Testis (tissue), 2 donors: ENCODE data around the gene MINDY4.

Experiments used
- POLR2A ChIP-seq: fragments of 450-650 bp; IDR thresholded peaks from one replicate; pipeline ENCODE4 v1.6.1; 2017; ENCODE audit warnings: antibody characterized with exemption, mild to moderate bottlenecking, moderate library complexity
- TF ChIP-seq, protein P1 (sequence below), 3 experiments: fragments of 450-650 bp in 2 of 3; fragments of 200-600 bp in 1 of 3; sonication (generic) in 1 of 3; IDR thresholded peaks; one replicate each; pipeline ENCODE4 v1.5.1; 2016 to 2019; ENCODE audit warnings: antibody characterized with exemption in 3 of 3, mild to moderate bottlenecking in 2 of 3, moderate library complexity in 1 of 3

- TF ChIP-seq, protein P1, sequence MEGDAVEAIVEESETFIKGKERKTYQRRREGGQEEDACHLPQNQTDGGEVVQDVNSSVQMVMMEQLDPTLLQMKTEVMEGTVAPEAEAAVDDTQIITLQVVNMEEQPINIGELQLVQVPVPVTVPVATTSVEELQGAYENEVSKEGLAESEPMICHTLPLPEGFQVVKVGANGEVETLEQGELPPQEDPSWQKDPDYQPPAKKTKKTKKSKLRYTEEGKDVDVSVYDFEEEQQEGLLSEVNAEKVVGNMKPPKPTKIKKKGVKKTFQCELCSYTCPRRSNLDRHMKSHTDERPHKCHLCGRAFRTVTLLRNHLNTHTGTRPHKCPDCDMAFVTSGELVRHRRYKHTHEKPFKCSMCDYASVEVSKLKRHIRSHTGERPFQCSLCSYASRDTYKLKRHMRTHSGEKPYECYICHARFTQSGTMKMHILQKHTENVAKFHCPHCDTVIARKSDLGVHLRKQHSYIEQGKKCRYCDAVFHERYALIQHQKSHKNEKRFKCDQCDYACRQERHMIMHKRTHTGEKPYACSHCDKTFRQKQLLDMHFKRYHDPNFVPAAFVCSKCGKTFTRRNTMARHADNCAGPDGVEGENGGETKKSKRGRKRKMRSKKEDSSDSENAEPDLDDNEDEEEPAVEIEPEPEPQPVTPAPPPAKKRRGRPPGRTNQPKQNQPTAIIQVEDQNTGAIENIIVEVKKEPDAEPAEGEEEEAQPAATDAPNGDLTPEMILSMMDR (IDR thresholded peaks at IDR 0.05): no peak
- no peak for TF ChIP-seq POLR2A
Measured at GRCh38 chr7:30722187-30722586, 49.0 kb upstream of the MINDY4 start.
